GM08714 (cell line): ENCODE measurements around the gene SASH1.

Experiments
- H3K4me3 ChIP-seq: fragments of 200-500 bp; sonication (Bioruptor generic); 2 replicates; pipeline ENCODE4 v1.5.1; 2014; ENCODE audit warnings: mild to moderate bottlenecking, low read length, inconsistent platforms
- ZNF274 ChIP-seq: IDR thresholded peaks from 2 replicates; pipeline ENCODE4 v1.6.1; 2012; ENCODE audit warnings: mild to moderate bottlenecking, low read depth, low read length

The SASH1 gene

DNA sequence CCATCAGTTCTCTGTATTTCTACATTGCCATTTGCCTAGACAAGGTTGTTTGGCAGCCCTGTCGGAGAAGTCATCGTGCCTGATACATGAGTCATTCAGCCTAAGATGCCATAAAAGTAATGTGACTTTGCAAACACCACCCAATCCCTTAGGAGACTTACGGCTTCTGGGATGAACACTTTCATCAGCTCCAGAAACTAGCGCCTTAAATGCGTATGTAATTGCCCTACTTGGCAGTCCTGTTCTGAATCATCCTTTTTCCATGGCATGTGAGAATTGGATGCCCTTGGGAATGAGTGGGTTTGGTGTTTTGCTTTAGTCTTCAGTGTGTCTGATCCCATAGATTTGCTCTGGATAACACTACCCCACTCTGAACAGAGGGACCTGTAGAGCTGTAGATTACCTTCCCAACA is 158.5 kb downstream of the SASH1 start:
- no peak for TF ChIP-seq ZNF274
- no peak overlapping the region for H3K4me3 ChIP-seq

DNA sequence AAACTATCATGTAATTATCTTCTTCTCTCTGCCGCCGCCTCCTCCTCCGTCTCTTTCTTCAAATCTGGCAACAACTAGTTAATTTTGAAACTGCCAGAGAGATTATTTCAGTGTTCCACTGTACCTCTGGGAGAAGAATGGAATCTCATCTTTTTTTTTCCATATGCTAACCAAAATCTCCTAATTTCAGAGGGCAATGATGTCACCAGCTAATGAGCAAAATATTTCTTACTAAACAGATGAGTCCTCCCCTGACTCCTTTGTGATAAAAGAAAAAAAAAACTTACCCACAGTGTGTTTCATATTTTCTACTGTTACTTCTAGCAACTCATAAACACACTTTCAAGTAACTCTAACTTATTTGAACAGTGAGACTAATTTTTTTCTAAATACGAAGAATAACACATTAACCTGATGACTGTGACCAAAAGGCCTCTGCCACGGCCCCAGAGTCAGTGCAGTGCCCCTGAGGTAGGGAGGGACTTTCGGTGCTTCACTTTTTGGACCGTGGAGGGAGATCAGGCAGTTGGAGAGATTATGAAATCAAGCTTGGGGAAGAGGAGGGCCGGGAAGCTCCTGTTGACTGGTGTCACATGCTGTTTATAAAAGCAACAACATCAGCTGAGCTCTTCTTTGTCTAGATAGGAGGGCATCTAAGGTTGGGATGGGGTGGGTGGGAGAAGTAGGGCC is 159.6 kb downstream of the SASH1 start:
- no peak for TF ChIP-seq ZNF274
- no peak overlapping the region for H3K4me3 ChIP-seq

- H3K4me3 ChIP-seq, result no peak overlapping the region
- TF ChIP-seq ZNF274, result no peak
Observed at GRCh38 chr6:148502773-148503135, 160.1 kb downstream of the SASH1 start.

GRCh38 chr6:148503703-148504102 is 161.1 kb downstream of the SASH1 start:
- H3K4me3 ChIP-seq, result no peak overlapping the region
- no peak for TF ChIP-seq ZNF274

- H3K4me3 ChIP-seq, result no peak overlapping the region
- TF ChIP-seq ZNF274, result no peak
Observed at GRCh38 chr6:148507774-148508173, 165.1 kb downstream of the SASH1 start.

DNA sequence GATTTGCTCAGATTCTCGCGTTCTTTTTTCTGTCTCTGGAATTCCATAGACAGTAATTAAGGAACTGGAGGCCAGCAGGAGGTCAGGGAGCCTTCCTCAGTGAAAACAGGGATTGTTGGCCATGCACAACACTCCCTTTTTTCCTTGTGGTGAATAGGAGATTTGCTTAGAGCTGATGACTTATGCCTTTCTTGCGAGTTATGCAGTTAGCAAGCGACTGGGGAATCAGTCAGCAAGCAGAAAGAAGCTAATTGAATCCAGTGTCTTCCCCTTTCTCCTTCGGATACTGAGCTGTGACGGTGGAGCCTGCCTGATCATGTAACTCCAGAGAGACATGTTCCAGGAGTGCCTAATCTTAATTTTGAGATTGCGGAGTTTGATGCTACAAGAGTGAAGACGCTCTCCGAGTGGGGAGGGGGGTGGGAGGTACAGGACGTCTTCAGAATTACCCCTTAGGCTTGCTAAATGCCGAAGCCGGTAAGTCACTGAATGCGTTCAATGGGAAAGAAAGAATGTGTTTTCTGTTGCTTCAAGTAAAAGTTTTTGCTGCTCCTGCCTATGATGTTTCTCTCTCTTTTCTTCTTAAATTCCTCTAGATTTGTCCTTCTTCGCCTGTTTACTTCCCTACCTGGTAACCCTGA is 165.9 kb downstream of the SASH1 start:
- TF ChIP-seq ZNF274, result no peak
- H3K4me3 ChIP-seq, result no peak overlapping the region

DNA sequence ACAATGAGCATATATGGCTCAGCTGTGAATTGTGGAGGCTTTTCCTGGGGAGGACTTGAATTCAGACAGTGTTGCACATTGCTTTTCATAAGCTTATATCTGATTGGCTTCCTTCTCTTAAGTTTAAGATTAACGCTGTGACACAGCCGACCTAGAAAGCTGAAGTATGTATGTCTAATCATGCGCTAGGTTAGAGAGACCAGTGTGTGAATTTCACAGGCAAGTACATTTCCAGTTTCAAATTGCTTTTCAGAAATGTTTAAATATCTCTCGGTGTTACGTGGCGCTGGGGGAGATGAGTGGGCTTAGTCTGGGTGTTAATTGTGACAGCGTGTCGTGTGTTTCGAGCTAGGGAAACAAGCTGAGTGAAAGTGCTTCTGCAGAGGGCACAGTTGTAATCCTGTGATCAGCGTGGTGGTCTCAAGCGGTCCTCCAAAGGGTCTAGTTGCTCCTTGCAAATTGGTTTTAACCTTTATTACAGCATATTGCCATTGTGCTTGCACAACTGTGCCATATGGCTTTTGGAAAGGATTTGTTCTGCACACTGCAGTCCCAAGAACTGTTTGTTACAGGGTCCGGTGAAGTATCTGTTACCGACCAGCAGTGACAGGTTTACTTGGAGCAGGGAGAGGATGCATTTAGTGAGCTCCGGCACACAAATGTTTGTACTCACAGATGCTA is 166.6 kb downstream of the SASH1 start:
- H3K4me3 ChIP-seq, result no peak overlapping the region
- TF ChIP-seq ZNF274, result no peak

DNA sequence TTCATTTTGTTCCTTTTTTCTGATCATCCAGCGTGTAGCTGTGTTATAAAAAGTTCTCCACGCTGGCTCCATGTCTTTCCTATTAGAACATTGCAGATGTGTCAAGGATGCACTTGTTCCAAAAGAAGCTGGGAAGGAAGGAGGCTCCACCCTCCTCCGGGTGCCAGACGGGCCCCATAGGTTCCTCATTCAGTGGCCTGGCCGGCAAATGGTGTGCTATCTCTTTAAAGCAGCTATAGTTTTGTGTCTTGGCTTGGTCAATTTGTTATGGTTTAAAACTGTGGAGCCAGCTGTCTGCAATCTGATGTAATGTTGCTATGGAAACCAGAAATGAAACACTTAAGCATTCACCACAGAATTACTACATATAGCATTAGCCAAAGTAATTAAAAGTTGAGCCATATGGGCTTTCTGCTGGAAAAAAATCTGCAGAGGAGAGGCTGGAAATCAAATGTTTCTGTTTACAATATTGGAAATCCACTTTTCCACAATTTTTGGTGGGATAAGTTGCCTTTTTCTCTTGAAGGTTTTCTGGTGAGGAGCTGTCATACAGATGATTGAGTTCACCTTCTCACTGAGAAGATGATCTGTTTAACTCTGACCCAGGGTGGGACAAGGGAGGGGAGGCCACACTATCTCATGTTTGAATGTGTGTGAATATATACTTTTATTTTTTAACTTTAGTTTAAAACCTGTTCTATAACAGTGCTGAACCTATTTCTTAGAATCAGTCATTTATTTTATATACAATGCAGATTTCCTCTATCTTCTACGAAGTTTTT is 167.4 kb downstream of the SASH1 start:
- no peak overlapping the region for H3K4me3 ChIP-seq
- no peak for TF ChIP-seq ZNF274

DNA sequence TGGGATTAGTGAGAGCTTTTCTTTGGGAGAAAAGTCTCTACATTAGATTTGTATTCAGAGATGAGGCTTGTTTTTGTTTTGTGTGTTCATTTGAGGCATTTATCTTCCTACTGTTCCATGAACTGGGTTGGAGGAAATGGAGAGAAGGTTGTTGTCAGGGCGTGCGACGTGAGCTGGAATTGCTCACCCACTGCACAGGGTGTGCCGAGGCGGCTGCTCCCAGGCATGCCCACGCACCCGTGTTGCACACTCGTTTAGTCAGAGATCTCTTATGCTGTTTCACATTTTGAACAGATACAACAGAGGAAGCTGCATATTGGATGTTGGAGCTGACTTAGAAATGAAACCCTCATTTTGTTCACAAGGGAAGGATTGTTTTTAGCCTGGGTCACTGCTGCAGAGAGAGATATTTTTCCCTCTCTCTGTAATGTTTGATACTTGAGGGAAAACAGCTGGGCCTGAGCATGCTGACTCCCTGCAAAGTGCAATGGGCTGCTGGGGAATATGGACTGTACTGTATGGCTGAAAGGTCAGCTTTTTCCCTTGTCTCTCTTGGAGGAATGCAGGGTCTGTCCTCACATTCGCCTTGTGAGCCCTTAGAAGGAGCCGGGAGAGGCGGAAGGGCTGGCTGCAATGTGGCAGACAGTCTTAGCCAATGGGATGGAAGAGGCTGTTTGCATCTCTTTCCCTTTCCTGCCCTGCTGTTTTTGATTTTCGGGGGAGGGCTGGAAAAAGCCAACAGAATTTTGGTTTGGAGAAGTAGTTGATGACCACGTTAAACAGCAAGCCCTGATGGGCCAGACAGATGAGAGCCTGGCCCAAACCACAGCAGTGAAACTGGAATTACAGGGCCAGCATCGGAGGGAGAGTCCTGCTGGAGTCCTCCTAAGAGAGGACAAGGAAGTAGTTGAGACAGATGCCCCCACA is 170.8 kb downstream of the SASH1 start:
- no peak overlapping the region for H3K4me3 ChIP-seq
- TF ChIP-seq ZNF274, result no peak

DNA sequence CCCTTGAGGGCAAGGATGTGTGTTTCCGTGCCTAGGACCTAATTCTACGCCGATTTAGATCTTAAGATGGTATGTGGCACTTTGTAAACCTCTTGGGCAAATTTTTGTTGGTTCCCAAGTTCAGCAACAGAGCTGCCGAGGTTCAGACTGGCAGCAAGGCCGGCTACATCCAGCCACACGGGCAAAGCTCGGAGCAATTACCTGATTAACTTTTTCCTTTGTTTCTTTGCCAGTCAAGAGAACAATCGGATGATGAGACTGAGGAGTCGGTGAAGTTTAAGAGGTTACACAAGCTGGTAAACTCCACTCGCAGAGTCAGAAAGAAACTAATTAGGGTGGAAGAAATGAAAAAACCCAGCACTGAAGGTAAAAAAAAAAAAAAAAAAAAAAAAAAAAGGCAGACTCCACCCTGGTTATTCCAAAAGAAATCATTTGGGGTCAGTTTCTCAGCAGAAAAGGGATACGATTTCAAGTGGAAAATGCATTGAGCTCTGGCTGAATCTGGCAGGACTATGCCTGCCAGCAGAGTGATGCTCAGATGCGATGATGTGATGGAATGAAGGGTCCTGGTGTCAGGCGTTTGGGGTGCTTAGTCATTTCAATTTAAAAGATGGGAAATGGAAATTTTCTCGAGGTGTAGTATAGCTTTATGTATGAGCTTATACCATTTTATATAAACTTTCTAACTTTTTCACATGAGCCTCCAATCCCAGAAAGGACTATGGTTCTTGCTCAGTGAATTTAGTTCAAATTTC is 171.6 kb downstream of the SASH1 start:
- TF ChIP-seq ZNF274, result no peak
- H3K4me3 ChIP-seq, result no peak overlapping the region

GRCh38 chr6:148516217-148516616 is 173.6 kb downstream of the SASH1 start:
- no peak overlapping the region for H3K4me3 ChIP-seq
- no peak for TF ChIP-seq ZNF274

DNA sequence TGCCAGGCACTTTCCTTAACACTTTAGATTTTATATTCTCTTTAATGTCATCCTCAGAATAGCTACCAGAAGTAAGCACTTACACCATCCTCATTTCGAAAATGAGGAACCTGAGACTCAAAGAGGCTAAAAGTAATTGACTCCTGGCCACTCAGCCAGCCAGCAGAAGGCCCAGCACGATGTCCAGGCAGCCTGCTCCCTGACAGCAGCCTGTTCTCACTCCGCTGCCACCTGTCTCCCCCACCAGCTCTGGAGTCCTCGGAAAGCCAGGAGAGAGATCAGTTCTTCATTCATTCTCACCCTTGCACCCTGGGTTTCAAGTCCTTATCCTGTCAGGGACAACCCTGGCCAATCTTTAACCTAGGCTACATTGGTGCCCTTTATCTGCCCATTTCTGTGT is 174.0 kb downstream of the SASH1 start:
- H3K4me3 ChIP-seq, result no peak overlapping the region
- TF ChIP-seq ZNF274, result no peak

DNA sequence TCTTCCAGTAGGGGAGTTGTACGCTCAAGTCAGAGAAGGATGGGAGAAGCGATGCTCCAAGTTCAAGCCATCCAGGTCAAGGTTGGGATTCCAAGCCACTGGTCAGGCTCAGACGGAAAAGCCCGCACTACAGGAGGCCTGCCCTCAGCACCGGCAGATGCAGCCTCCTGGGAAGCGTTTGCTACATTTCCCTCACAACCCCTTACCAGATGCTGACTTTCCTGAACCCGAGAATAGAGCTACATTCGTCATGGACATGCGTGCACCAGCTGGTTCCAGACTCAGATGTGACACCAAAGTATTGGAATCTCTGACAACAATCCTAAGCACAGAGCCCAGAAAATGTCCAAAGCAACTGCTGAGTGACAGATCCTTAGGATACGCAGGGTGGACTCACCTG is 174.8 kb downstream of the SASH1 start:
- no peak for TF ChIP-seq ZNF274
- no peak overlapping the region for H3K4me3 ChIP-seq
